Fibroblast of skin of back (primary cell): ENCODE results near the gene PITPNM1. TPM values are rescaled to one million over a fixed set of nuclear protein-coding genes. Genes with fewer than 3 reads are reported as not detected.
"Not testable (repeated sequence)": the region's sequence is repeated elsewhere in the genome, so short reads cannot be mapped to it uniquely, and the experiment has no call there.

Experiments
- DNase-seq: peaks from one replicate; pipeline ENCODE4 v3.0.0-alpha.2; 2013
- polyA plus RNA-seq, 2 experiments: library from polyadenylated mRNA; unstranded; fragments of 120-200 nt; gene quantifications; one replicate each; pipeline ENCODE4 v1.2.1, GENCODE V29; 2013; ENCODE audit not compliant: insufficient read length in 2 of 2

Gene PITPNM1
- polyA plus RNA-seq (2013, experiment 1 of 2; ENCODE audit: insufficient read length) = 31.5 TPM
- 22.7 TPM for polyA plus RNA-seq (2013, experiment 2 of 2; ENCODE audit: insufficient read length)

DNA sequence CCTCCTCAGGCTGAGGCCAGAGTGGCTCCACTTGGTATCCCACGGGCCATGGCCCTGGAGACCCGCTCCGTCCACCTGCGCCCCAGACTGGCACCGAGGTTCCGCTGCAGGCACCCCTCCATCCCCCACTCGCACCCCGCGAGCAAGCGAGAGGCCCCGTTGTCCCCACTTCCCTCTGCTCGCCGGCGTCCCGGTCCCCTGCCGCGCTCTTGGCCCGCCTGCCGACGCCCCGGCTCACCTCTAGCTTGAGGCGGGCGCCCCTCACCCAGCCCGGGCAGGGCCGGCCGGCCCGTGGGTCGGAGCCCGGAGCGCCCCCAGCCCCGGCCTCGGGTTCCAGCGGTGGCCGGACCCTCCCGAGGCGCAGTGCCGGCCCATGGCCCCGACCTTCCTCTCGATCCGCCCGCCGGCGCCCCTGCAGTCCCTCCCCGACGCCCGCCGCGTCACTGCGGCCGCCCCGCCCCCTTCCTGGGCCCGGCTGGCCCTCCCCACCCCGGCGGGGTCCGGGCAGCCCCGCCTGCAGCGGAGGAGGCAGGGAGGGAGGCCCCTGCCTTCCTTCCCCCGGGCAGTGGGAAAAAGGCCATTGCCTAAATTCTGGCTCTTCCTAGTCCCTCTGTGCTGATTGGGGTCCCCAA, at the start of gene PITPNM1:
TSS of gene PITPNM1 (minus strand) at position 414 of the 632 bp plus-strand sequence. CDS start 1,183 bp downstream, outside the sequence.
- DNase-seq = peak; percentile 67

DNA sequence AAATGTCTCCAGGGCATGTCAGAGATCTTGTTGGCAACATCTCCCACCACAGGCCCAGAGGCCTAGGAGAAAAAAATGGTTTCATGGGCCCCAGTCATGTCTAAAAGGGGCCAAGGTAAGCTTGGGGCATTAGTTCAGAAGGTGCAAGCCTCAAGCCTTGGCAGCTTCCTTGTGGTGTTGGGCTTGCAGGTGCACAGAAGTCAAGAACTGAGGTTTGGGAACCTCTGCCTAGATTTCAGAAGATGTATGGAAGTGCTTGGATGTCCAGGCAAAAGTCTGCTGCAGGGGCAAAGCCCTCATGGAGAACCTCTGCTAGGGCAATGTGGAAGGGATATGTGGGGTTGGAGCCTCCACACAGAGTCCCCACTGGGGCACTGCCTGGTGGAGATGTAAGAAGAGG, 46.5 kb upstream of the PITPNM1 start:
- DNase-seq = not testable (repeated sequence)

DNA sequence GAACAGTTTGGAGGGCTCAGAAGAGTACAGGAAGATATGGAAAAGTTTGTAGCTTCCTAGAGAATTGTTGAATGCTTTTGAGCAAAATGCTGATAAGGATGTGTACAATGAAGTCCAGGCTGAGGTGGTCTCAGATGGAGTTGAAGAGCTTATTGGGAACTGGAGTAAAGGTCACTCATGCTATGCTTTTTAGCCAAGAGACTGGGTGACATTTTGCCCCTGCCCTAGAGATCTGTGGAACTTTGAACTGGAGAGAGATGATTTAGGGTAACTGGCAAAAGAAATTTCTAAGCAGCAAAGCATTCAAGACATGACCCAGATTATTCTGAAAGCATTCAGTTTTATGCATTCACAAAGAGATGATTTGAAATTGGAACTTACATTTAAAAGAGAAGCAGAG, 46.0 kb upstream of the PITPNM1 start:
- no peak for DNase-seq

DNA sequence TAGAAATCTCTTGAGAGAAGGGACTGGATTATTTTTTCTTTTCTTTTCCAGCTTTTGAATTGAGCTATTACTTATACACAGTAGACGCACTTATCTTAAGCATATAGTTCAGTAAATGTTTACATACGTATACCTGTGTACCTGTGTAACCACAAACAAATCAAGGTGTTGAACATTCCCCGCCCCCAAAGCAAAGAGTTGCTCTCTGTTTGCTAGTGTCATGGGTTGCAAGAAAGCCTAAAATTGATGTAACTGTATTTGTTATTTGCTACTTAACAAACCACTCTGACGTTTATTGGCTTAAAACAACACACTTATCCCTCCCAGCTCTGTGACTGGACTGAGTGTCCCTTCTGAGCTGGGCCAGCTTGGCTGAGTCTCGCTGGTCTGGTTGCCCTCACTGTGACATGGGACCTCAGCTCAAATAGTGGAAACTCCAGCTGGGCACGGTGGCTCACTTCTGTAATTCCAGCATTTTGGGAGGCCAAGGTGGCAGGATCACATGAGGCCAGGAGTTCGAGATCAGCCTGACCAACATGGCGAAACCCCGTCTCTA, 43.5 kb upstream of the PITPNM1 start:
- no peak for DNase-seq

DNA sequence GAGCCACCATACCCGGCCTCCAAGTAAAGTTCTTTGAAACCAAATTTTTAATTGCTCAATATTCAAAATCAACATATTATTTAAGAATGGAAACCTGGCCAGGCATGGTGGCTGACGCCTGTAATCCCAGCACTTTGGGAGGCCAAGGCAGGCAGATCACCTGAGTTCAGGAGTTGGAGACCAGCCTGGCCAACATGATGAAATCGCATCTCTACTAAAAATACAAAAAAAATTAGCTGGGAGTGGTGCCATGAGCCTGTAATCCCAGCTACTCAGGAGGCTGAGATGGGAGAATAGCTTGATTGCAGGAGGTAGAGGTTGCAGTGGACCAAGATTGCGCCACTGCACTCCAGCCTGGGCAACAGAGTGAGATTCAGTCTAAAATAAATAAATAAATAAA, 42.9 kb upstream of the PITPNM1 start:
- not testable (repeated sequence) for DNase-seq

DNA sequence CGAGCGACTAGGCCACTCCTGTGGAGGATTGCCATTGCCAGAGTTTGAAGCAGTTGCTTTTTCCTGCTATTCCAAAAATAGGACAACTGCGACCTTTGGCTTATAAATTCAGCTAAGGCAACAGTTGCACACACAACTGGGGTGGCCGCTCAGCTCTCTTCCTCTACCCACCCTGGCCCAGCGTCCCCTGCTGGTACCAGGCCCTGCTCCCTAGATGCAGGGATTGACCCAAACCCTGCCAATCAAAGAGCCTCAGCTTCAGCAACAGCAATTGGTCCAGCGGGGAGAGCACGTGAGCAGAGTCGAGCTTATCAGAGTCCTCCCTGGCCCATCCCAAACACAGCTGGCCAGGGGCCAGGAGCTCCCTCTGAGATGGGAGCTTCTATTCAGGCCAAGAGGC, 40.1 kb upstream of the PITPNM1 start:
- no peak for DNase-seq

DNA sequence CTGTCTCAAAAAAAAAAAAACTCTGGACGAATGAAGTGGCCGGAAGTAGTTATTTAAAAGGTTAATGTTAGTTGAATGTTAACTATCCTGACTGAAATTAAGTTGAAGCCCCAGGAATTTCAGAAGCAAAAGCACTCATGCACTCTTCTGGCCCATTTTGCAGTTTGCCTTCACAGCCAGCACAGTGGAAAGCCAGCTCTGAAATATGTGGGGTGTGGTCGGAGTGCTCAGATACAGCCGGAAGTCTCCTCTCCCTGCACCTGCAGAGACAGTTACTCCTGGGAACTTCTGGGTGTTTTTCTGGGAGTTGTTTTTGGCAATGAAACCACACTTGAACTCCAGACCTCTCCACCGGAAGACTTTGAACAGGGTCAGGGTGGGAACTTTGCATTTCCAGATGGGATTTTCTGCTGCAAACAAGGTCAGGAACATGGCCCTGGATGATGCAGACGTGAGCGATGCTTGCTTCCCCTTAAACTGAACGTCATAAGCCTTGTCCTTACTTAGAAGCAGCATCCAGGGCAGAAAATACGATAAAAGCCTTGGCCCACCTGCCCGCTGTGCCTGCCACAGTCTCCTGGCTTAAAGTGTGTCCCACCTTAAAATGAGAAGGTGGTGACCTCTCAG, 39.6 kb upstream of the PITPNM1 start:
- DNase-seq = no peak

DNA sequence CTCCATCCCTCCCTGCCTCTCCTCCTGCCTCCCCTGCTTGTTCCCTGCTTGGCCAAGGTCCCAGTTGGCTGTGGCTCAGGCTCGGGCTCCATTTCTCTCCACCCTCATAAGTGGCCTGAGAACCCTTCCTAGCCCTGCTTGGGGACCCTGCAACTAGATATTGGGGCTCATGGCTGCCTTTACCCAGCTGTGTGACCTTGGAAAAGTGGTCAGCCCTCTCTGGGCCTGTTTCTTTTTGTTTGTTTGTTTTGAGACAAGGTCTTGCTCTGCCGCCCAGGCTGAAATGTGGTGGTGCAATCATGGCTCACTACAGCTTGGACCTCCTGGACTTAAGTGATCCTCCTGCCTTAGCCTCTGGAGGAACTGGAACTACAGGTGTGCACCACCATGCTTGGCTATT, 38.4 kb upstream of the PITPNM1 start:
- no peak for DNase-seq

DNA sequence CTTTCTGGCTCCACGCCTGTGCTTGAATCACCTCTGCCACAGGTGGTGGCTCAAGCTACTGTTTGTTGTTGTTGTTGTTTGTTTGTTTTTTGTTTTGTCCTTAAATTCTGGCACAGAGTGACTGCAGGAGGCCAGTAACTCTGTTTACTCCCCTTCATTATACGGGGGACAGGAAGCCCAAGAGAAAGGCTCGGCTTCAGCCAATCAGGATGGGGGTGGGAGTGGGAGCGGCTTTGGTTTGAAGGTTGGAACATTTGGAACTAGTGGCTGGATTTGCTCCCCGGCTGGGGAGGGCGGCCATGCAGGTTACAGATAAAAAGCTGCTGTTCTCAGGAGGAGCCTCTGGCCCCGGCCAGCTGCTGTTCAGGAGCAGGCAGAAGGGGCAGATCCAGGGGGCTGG, 37.8 kb upstream of the PITPNM1 start:
- no peak for DNase-seq

DNA sequence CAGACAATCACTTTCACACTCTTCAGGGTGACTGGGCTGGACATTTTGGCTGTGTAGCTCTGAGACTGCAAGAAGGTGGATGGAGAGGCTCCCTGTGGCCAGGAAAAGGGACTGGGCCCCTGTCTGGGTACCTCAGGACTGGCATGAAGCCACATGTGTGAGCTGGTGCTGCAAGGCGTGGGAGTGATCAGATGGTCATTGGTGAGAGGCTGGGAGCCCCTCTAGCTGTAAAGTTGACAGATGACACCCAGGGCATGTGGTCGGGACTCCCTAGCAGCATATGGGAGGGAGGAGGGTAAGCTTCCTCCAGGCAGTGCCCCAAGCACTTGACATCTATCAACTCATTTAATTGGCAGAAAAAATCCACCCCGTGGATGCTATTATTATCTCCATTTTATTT, 37.0 kb upstream of the PITPNM1 start:
- DNase-seq = no peak

DNA sequence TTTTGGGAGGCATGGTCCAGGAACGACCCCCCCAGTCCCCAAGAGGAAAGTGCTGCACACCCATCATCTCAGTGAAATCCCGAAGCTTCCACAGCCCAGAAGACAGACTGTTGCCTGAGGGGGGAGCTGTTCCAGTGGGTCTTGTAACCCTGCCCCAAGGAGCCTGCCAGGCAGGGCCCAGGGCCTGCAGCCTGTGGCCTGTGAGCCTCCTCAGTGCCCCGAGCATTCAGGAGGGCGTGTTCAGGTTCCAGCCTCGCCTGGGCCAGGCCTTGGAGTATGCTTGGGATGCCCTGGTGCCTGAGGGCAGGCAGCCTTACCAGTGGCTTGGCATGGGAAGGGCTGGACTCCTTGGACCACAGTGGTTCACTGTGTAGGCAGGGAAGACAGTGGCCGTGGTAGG, 36.0 kb upstream of the PITPNM1 start:
- DNase-seq = no peak

DNA sequence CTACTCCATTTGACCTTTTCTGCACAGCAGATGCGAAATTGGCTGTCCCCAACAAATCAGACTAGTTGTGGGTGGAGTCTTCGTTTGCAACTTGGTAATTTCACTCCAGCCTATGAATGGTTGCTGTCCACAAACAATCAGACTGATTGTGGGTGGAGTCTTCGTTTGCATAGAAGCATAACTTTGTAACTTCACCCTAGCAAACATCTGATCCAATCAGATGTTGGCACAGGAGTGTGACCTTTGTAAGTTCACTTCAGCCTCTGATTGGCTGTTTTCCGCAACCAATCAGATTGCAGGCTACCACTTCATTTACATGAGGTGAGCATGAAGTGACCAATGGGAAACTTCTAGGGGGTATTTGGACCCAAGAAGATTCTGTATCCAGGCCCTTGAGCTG, 34.4 kb upstream of the PITPNM1 start:
- no peak for DNase-seq

DNA sequence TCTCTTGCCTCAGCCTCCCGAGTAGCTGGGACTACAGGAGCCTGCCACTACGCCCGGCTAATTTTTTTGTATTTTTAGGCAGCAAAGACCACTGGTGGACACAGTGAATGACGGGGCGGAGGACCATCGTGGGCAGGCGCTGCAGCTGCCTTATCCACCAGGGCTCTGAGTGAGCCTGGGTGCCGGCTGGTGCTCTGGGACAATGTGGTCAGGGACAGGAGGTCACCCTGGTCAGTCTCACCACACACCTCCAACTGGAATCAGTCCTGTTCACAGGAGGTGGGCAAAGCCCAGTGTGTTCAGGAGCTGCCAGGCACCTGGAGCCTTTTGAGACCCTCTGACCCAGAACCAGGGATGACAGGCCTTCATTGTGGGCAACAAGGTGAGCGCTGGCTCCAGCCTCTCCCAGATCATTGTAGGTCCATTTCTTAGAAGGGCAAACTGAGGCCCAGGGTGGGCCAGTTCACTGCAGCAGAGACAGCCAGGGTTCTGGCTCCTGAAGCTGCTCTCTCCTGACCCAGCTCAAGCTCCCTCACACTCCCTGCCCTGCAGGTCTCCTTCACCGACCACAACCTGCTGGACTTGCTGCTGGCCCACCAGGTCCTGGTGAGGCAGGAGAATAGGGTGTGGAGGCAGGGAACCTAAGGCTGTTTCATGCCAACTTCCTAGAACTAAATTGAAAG, 33.8 kb upstream of the PITPNM1 start:
- no peak for DNase-seq

DNA sequence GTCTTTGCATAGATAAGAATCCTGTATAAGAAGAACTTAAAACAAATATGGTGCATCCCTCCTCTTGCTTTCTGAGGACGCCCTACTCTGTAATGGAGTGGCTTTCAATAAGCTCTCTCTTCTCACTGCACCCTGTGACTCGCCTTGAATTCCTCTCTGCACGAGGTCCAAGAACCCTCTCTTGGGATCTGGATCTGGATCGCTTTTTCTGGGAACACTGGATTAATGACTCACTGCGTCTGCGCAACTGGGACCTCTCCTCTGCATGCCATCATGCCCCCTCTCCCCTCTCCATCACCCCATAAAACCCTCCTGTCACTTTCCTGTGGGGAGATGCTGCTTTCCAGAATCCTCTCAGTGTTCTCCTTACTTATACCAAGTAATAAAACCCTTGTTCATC, 33.1 kb upstream of the PITPNM1 start:
- DNase-seq = peak; percentile 18

DNA sequence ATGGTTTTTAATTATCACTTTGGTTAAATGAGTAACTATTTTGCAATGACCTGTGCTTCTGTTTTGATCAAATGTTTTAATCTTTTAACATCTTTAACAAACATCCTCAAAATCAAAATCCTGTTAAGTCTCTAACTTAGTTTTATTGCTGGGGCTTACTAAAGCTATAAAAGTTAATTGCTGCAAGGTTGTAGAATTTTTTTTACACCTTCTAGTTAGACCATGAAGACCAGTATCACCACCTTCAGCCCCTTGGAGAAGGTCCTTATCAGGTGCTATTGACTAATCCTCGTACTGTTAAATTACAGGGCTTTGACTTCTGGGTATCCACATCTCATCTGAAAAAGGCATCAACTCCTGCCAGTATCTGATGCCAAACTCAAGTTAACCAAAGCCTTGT, 30.4 kb upstream of the PITPNM1 start:
- no peak for DNase-seq

DNA sequence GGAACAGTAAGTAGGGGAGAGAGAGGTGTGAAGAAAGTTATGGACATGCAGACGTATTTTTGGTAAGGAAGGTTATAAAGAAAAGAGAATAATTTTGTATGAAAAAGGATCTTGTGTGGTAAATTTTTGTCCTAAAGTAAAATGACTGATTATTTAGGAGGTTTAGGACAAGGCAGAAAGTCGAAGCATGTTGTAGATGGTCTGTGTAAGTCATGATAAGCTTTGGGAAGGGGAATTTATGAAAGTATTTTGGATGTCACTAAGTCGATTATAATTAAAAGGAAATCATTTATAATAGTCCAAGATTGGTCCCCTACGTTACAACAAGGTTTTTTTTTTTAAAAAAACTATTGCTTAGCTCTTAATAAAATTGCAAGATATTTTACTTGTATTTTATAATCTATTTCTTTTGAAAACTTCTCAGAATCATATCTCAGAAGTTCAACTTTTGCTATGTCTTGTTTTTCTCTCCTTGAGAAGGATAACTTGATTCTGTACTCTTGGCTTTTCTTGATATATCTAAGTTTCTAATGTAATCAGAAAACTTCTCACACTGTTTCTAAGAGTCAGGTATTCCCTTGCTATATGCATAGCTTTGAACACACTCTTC, 29.0 kb upstream of the PITPNM1 start:
- no peak for DNase-seq

DNA sequence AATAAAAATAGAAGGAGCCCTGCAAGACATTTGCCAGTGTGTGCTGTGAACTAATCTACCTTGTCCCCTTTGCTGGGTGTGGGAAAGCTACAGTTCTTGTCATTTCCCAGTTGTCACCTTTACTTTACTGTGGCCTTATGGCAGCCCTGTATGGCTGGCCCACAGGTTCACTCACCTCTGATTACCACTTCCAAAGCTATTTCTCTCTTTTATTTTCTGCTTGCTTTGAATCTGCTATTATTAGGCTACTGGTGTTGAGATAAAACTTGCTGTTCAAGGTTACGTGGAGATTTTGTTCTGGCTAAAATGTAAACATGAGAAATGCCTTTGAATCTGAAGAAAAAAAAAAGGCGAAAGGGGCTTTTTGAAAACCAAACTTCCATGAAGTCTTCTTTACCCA, 27.7 kb upstream of the PITPNM1 start:
- no peak for DNase-seq

DNA sequence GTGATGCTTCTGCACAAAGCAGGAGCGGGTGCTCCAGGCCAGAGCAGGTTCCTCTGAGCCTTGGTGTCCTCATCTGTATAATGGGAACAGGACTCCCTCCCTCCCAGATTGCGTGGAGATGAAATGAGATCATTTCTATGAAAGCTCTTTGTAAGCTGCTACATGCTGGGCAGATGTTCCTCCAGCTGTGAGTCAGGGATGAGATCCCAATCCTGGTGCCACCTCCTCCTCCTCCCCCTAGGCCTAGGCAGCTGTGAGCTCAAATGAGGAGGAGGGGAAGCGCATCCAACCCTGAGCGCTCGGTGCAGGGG, 25.1 kb upstream of the PITPNM1 start:
- no peak for DNase-seq

DNA sequence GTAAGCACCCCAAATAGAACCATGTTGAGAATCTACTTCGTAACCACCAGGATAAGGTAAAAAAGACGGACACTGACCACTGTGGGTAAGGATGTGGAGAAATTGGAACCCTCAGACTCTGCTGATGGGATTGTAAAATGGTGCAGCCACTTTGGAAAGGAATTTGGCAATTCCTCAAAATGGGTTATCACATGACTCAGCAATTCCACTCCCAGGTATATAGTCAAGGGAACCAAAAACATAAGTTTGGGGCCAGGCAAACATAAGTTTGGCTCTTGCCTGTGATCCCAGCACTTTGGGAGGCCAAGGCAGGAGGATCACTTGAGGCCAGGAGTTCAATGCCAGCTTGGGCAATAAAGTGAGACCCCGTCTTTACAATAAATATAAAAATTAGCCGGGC, 23.2 kb upstream of the PITPNM1 start:
- no peak for DNase-seq

DNA sequence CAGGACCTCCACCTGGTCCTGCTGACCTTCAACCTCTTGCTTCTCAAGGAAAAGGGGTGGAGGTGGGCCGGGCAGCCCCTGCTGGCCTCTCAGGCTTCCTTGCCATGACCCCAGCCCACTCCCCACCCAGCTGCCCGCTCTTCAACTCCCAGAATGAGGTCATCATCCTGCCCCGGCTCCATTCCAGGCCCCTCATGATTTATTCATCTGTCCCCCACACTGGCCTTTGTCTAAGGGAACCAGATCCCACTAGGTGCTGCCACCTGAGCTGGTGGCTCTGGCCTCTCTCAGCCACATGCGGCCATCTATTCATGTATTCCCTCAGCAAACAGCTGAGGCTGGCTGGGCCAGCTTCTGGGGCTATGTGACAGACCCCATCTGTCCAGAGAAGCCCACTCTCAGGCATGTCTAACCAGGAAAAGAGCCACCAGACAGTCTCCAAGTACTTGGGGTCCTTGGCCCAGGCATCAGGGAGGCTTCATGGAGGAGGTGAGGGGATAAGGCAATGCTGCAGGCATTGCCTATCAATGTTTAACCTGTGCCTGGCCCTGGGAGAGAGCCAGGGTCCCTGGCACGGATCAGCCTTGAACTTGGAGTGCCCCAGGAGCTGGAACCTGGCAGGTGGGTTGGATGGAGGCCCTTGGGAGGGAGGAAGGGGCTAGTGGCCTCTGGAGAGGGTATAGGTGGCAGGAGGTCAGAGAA, 20.3 kb upstream of the PITPNM1 start:
- DNase-seq = no peak

DNA sequence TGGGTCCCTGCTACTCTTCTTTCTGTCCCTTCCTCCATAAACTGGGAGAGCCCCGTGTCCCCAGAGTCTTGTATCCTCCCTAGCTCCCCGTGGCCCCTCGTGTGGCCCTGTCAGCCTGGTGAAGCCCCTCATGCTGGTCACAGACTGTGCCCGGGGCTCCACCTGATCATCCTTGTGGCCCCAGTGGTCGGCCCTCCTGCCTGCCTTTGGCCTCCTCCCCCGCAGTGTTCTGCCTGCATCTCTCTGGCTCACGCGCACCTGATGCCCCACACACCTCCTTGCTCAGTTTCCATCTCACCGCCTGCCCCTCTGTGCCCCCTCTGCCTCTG, 19.3 kb upstream of the PITPNM1 start:
- DNase-seq = no peak

DNA sequence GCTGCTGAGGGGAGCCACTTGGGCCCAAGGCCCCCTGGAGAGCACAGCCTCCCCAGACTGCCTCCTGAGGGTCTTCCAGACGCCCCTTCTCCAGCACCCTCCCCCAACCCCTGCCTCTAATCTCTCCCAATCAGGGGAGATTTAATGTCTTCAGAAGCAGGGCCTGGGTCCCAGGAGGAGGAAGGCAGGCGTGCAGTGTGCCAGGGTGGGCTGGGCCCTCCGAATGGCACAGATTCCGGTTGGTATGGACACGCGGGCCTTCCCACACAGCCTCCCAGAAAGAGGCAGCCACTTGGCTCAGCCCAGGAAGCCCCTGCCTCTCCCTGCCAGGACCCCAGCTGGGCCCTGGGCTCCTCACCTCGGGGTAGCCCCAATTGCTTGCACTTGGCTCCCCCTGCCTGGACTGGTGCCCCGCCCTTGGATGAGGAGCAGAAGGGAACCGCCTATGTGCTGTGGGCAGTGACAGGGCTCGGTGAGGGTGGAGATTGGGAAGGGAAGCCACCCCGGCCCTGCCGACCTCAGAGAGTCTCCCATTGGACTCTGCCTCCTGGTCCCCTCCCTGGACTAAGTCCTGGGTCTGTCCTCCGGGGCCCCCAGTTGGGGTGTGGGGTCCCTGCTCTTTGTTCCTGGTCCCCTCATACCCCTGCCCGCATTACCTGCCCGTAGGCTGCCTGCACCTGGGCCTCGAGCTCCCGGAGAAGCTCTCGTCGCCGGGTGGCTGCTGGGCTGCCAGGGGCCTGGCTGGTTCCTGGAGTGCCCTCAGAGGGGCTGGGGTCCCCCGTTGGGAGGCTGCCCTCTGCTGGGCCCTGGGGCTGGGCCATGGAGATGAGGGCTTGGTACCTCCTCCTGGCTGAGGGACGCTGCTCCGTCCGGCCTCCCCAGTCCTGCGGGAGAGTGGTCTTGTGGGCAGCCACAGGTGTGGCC, 18.7 kb upstream of the PITPNM1 start:
- no peak for DNase-seq
